BE2C (cell line): ENCODE measurements around the gene USH1C.

Source experiments
- DNase-seq: peaks from one replicate; pipeline ENCODE4 v3.0.0-alpha.2; 2020
- H3K27me3 ChIP-seq: fragments of 250-450 bp; sonication (Bioruptor Pico); 2 replicates; pipeline ENCODE4 v1.5.1; 2020; ENCODE audit warnings: mild to moderate bottlenecking
- H3K36me3 ChIP-seq: fragments of 250-450 bp; sonication (Bioruptor Pico); 2 replicates; pipeline ENCODE4 v1.5.1; 2020; ENCODE audit warnings: mild to moderate bottlenecking
- H3K4me1 ChIP-seq: fragments of 250-450 bp; sonication (Bioruptor Pico); 2 replicates; pipeline ENCODE4 v1.5.1; 2020
- H3K4me3 ChIP-seq: 2 replicates; pipeline ENCODE4 v1.5.1; 2011; ENCODE audit warnings: low read depth, low read length
- H3K9me3 ChIP-seq: fragments of 250-450 bp; sonication (Bioruptor Pico); 2 replicates; pipeline ENCODE4 v1.5.1; 2020
- CTCF ChIP-seq: IDR thresholded peaks from 2 replicates; pipeline ENCODE4 v1.5.1; 2012; ENCODE audit warnings: mild to moderate bottlenecking, low read depth, low read length

The USH1C gene

GRCh38 chr11:17521106-17521900 lies 22.9 kb downstream of the USH1C start:
- no peaks in the 10 kb centered on the region for H3K4me1 ChIP-seq
- H3K4me3 ChIP-seq, result no peak overlapping the region
- no peaks in the 10 kb centered on the region for H3K36me3 ChIP-seq
- no peaks in the 10 kb centered on the region for H3K9me3 ChIP-seq
- H3K27me3 ChIP-seq, result no peaks in the 10 kb centered on the region
- no peak for DNase-seq
- TF ChIP-seq CTCF, result no peak

GRCh38 chr11:17519061-17519885 lies 24.9 kb downstream of the USH1C start:
- H3K27me3 ChIP-seq, result no peaks in the 10 kb centered on the region
- no peaks in the 10 kb centered on the region for H3K9me3 ChIP-seq
- no peak for DNase-seq
- H3K36me3 ChIP-seq, result no peaks in the 10 kb centered on the region
- no peaks in the 10 kb centered on the region for H3K4me1 ChIP-seq
- H3K4me3 ChIP-seq, result no peak overlapping the region
- TF ChIP-seq CTCF, result no peak

- TF ChIP-seq CTCF, result no peak
- no peaks in the 10 kb centered on the region for H3K4me1 ChIP-seq
- no peak for DNase-seq
- H3K36me3 ChIP-seq, result no peaks in the 10 kb centered on the region
- no peaks in the 10 kb centered on the region for H3K9me3 ChIP-seq
- H3K4me3 ChIP-seq, result no peak overlapping the region
- no peaks in the 10 kb centered on the region for H3K27me3 ChIP-seq
These were observed 25.9 kb downstream of the USH1C start for GRCh38 chr11:17518366-17518765.

- TF ChIP-seq CTCF, result no peak
- Histone ChIP-seq H3K9me3 (no peaks in the 10 kb centered on the region), H3K4me3 (no peak overlapping the region)
These were observed 27.0 kb downstream of the USH1C start for GRCh38 chr11:17517186-17517585.

GRCh38 chr11:17516551-17517150 lies 27.6 kb downstream of the USH1C start:
- Histone ChIP-seq H3K27me3 (no peaks in the 10 kb centered on the region), H3K9me3 (no peaks in the 10 kb centered on the region), H3K4me3 (no peak overlapping the region), H3K36me3 (no peaks in the 10 kb centered on the region), H3K4me1 (no peaks in the 10 kb centered on the region)
- TF ChIP-seq CTCF, result no peak
- no peak for DNase-seq

More at GRCh38 chr11:17517186-17517585, 27.0 kb downstream of the USH1C start:
- Histone ChIP-seq H3K36me3 (no peaks in the 10 kb centered on the region), H3K27me3 (no peaks in the 10 kb centered on the region), H3K4me1 (no peaks in the 10 kb centered on the region)
- DNase-seq, result no peak
